Caco-2 (cell line): ENCODE measurements around the gene RFPL1. TPM values are rescaled to one million over a fixed set of nuclear protein-coding genes. Genes with fewer than 3 reads are reported as not detected.

Experiments
- BruUV-seq: library from RNA; stranded (reverse); fragments of 400-500 nt; replicated peaks from 2 replicates; lab custom pipeline; 2021; lab: Mats Ljungman, UMichigan
- CTCF ChIA-PET: fragments of 300-600 bp; sonication (Branson Sonifier 250); formaldehyde crosslinking; loops from one replicate; lab custom pipeline; 2022; ENCODE audit warnings: antibody characterized with exemption; lab: Charles Lee
- POLR2A ChIA-PET: fragments of 300-600 bp; sonication (Branson Sonifier 250); formaldehyde crosslinking; loops from one replicate; lab custom pipeline; 2022; ENCODE audit warnings: antibody characterized with exemption; lab: Charles Lee
- DNase-seq, 2 experiments: peaks; one replicate each; pipeline versions ENCODE4 v3.0.0 to v3.0.0-alpha.2; 2020 to 2022
- H3K27me3 ChIP-seq: replicated peaks from 2 replicates; pipeline ENCODE4 v1.6.0; 2011; ENCODE audit warnings: low read length; ENCODE audit not compliant: control insufficient read depth, insufficient read depth
- H3K36me3 ChIP-seq: 2 replicates; pipeline ENCODE4 v1.5.1; 2011; ENCODE audit warnings: low read length; ENCODE audit not compliant: control insufficient read depth, insufficient read depth
- H3K4me1 ChIP-seq: fragments of 250-450 bp; sonication (Bioruptor Pico); 2 replicates; pipeline ENCODE4 v1.5.1; 2020; ENCODE audit warnings: mild to moderate bottlenecking
- H3K4me3 ChIP-seq: 2 replicates; pipeline ENCODE4 v1.5.1; 2011; ENCODE audit warnings: low read depth, mild to moderate bottlenecking, control low read depth, low read length
- H3K9me3 ChIP-seq: fragments of 250-450 bp; sonication (Bioruptor Pico); 2 replicates; pipeline ENCODE4 v1.5.1; 2020; ENCODE audit warnings: mild to moderate bottlenecking, moderate library complexity
- H3K27ac Mint-ChIP-seq: one replicate; pipeline ENCODE4 v1.8.0; 2022; ENCODE audit warnings: mixed read lengths; ENCODE audit not compliant: unreplicated experiment
- H3K27me3 Mint-ChIP-seq: one replicate; pipeline ENCODE4 v1.8.0; 2022; ENCODE audit warnings: mixed read lengths; ENCODE audit not compliant: insufficient read depth, unreplicated experiment
- H3K36me3 Mint-ChIP-seq: one replicate; pipeline ENCODE4 v1.8.0; 2022; ENCODE audit warnings: mild to moderate bottlenecking, mixed read lengths; ENCODE audit not compliant: insufficient read depth, unreplicated experiment
- H3K4me1 Mint-ChIP-seq: one replicate; pipeline ENCODE4 v1.8.0; 2022; ENCODE audit warnings: low read depth, mixed read lengths; ENCODE audit not compliant: unreplicated experiment
- H3K4me3 Mint-ChIP-seq: one replicate; pipeline ENCODE4 v1.8.0; 2022; ENCODE audit warnings: mild to moderate bottlenecking, moderate library complexity, mixed read lengths; ENCODE audit not compliant: unreplicated experiment
- H3K9me3 Mint-ChIP-seq: one replicate; pipeline ENCODE4 v1.8.0; 2022; ENCODE audit warnings: mixed read lengths; ENCODE audit not compliant: unreplicated experiment
- intact Hi-C: fragments of 100-400 bp; cut with micrococcal nuclease; formaldehyde crosslinking; loops from one replicate; pipeline ENCODE4 v1.10.0; 2022; ENCODE audit not compliant: unreplicated experiment
- total RNA-seq: library from RNA; stranded (reverse); gene quantifications from 2 replicates; pipeline ENCODE4 v1.2.3, GENCODE V29; 2022
- TF ChIP-seq, protein P1 (sequence below), 2 experiments: fragments of 200-600 bp in 1 of 2; IDR thresholded peaks; 1 replicate in 1 of 2; 2 replicates in 1 of 2; pipeline versions ENCODE4 v1.5.1 to v1.8.0; 2011 to 2022; ENCODE audit warnings: antibody characterized with exemption in 1 of 2, control low read depth in 1 of 2, inconsistent platforms in 1 of 2, low read depth in 1 of 2, low read length in 1 of 2, mild to moderate bottlenecking in 1 of 2, moderate library complexity in 1 of 2; ENCODE audit not compliant: insufficient read depth in 1 of 2, severe bottlenecking in 1 of 2, unreplicated experiment in 1 of 2

The RFPL1 gene
- total RNA-seq, 1 experiment from 2014 or later: not detected

- Mint-ChIP-seq H3K4me3 (no peak overlapping the region), H3K9me3 (no peaks in the 10 kb centered on the region), H3K36me3 (peaks cover 11% of the 10 kb centered on the region), H3K27me3 (no peaks in the 10 kb centered on the region), H3K27ac (no peak overlapping the region), H3K4me1 (no peaks in the 10 kb centered on the region)
- H3K4me1 ChIP-seq: no peaks in the 10 kb centered on the region
- H3K4me3 ChIP-seq: no peak overlapping the region
- POLR2A ChIA-PET: no interaction called here
- no peaks in the 10 kb centered on the region for H3K27me3 ChIP-seq
- CTCF ChIA-PET: no interaction called here
- H3K36me3 ChIP-seq: no peaks in the 10 kb centered on the region
- TF ChIP-seq, protein P1, sequence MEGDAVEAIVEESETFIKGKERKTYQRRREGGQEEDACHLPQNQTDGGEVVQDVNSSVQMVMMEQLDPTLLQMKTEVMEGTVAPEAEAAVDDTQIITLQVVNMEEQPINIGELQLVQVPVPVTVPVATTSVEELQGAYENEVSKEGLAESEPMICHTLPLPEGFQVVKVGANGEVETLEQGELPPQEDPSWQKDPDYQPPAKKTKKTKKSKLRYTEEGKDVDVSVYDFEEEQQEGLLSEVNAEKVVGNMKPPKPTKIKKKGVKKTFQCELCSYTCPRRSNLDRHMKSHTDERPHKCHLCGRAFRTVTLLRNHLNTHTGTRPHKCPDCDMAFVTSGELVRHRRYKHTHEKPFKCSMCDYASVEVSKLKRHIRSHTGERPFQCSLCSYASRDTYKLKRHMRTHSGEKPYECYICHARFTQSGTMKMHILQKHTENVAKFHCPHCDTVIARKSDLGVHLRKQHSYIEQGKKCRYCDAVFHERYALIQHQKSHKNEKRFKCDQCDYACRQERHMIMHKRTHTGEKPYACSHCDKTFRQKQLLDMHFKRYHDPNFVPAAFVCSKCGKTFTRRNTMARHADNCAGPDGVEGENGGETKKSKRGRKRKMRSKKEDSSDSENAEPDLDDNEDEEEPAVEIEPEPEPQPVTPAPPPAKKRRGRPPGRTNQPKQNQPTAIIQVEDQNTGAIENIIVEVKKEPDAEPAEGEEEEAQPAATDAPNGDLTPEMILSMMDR (IDR thresholded peaks at IDR 0.05; ENCODE audit: insufficient read depth in 1 of 2, low read depth in 1 of 2, low read length in 1 of 2, severe bottlenecking in 1 of 2, unreplicated experiment in 1 of 2): no peak
- intact Hi-C loops: no loop called here
- no peak for DNase-seq
- no TSS peak for BruUV-seq
- H3K9me3 ChIP-seq: no peaks in the 10 kb centered on the region
Measured at GRCh38 chr22:29456211-29456671, 17.9 kb downstream of the RFPL1 start.

- Mint-ChIP-seq H3K4me1 (no peaks in the 10 kb centered on the region), H3K4me3 (no peak overlapping the region), H3K27me3 (no peaks in the 10 kb centered on the region), H3K27ac (no peak overlapping the region), H3K9me3 (no peaks in the 10 kb centered on the region), H3K36me3 (peaks cover 11% of the 10 kb centered on the region)
- CTCF ChIA-PET: interaction anchor here (0.9 kb wide), 1 partner anchor 13 kb away, joined by 3 read pairs; no protein-coding TSS in a partner anchor
- Histone ChIP-seq H3K4me3 (no peak overlapping the region), H3K9me3 (no peaks in the 10 kb centered on the region), H3K4me1 (no peaks in the 10 kb centered on the region), H3K36me3 (no peaks in the 10 kb centered on the region), H3K27me3 (no peaks in the 10 kb centered on the region)
- POLR2A ChIA-PET: no interaction called here
- TF ChIP-seq, protein P1 (IDR thresholded peaks at IDR 0.05; ENCODE audit: insufficient read depth in 1 of 2, low read depth in 1 of 2, low read length in 1 of 2, severe bottlenecking in 1 of 2, unreplicated experiment in 1 of 2): no peak
- BruUV-seq: no TSS peak
- peak; percentile 61 to 62 for DNase-seq
- intact Hi-C loops: no loop called here
Measured at GRCh38 chr22:29457730-29458129, 19.3 kb downstream of the RFPL1 start.

DNA sequence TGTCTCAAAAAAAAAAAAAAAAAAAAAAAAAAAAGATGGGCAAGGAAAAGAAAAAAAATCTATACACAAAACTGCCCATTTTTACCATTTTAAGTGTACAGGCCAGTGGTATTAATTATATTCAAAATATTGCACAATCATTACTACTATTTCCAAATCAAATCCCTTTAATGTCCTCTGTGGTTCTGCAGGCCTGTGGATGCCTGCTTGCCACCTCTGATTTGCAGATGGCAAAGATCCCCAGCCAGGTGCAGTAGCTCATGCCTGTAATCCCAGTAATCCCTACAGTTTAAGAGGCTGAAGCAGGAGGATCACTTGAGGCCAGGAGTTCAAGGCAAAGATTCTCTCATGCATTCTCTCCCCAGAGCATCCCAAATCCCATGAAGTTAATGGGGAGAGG, 20.2 kb downstream of the RFPL1 start:
- H3K27me3 Mint-ChIP-seq: no peaks in the 10 kb centered on the region
- H3K36me3 Mint-ChIP-seq: peaks cover 11% of the 10 kb centered on the region
- no peaks in the 10 kb centered on the region for H3K9me3 Mint-ChIP-seq
- Histone ChIP-seq H3K4me1 (no peaks in the 10 kb centered on the region), H3K36me3 (no peaks in the 10 kb centered on the region), H3K27me3 (no peaks in the 10 kb centered on the region), H3K4me3 (no peak overlapping the region), H3K9me3 (no peaks in the 10 kb centered on the region)
- H3K4me1 Mint-ChIP-seq: no peaks in the 10 kb centered on the region
- intact Hi-C loops: no loop called here
- H3K4me3 Mint-ChIP-seq: no peak overlapping the region
- TF ChIP-seq, protein P1 (IDR thresholded peaks at IDR 0.05; ENCODE audit: insufficient read depth in 1 of 2, low read depth in 1 of 2, low read length in 1 of 2, severe bottlenecking in 1 of 2, unreplicated experiment in 1 of 2): no peak
- BruUV-seq: no TSS peak
- H3K27ac Mint-ChIP-seq: no peak overlapping the region
- ChIA-PET POLR2A (no interaction called here), CTCF (no interaction called here)
- no peak for DNase-seq
